Tibial nerve (tissue), 4 donors: ENCODE data around the gene C11orf71.

ENCODE experiments used
- EP300 ChIP-seq, 2 donors: sonication (generic); formaldehyde crosslinking; IDR thresholded peaks; one replicate each; pipeline ENCODE4 v1.6.1; 2017; ENCODE audit warnings: antibody characterized with exemption in 2 of 2, mild to moderate bottlenecking in 1 of 2
- POLR2A ChIP-seq, 2 donors: fragments of 450-650 bp; IDR thresholded peaks; one replicate each; pipeline ENCODE4 v1.6.1; 2017; ENCODE audit warnings: antibody characterized with exemption in 2 of 2, mild to moderate bottlenecking in 2 of 2, moderate library complexity in 2 of 2
- TF ChIP-seq, protein P1 (sequence below), 5 experiments: fragments of 200-600 bp in 3 of 5; fragments of 450-650 bp in 2 of 5; sonication (generic) in 3 of 5; IDR thresholded peaks; one replicate each; pipeline ENCODE4 v1.5.1; 2016 to 2019; ENCODE audit warnings: antibody characterized with exemption in 5 of 5, mild to moderate bottlenecking in 3 of 5, moderate library complexity in 2 of 5

DNA sequence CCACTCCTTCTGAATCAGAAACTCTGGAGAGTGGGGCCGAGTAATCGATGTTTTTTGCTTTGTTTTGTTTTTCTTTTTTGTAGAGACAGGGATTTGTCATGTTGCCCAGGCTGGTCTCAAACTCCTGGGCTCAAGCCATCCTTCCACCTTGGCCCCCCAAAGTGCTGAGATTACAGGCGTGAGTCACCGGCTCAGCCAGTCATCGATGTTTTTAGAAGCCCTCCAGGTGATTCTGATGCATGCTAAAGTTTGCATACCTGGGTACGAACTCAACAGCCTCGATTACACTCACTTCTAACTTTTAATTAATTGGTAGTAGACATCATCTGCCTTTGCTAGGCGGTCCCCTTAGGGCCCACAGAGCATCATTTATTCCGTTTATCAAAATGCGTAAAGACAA, 50.3 kb downstream of the C11orf71 start:
- TF ChIP-seq, protein P1, sequence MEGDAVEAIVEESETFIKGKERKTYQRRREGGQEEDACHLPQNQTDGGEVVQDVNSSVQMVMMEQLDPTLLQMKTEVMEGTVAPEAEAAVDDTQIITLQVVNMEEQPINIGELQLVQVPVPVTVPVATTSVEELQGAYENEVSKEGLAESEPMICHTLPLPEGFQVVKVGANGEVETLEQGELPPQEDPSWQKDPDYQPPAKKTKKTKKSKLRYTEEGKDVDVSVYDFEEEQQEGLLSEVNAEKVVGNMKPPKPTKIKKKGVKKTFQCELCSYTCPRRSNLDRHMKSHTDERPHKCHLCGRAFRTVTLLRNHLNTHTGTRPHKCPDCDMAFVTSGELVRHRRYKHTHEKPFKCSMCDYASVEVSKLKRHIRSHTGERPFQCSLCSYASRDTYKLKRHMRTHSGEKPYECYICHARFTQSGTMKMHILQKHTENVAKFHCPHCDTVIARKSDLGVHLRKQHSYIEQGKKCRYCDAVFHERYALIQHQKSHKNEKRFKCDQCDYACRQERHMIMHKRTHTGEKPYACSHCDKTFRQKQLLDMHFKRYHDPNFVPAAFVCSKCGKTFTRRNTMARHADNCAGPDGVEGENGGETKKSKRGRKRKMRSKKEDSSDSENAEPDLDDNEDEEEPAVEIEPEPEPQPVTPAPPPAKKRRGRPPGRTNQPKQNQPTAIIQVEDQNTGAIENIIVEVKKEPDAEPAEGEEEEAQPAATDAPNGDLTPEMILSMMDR (IDR thresholded peaks at IDR 0.05) = no peak
- no peak for TF ChIP-seq EP300 (IDR thresholded peaks at IDR 0.05)
- TF ChIP-seq POLR2A (IDR thresholded peaks at IDR 0.05) = no peak
